Islet precursor cell (in vitro differentiated cells): ENCODE data around the gene CLIC4.
A peak's percentile ranks its signal among the peaks of the same experiment; 100 is the strongest.
"Not testable (repeated sequence)": the region's sequence is repeated elsewhere in the genome, so short reads cannot be mapped to it uniquely, and the experiment has no call there.

Experiments used
- DNase-seq: peaks from one replicate; pipeline ENCODE4 v3.0.0-alpha.2; 2018

Gene CLIC4

GRCh38 chr1:24878775-24879742, 133.8 kb downstream of the CLIC4 start:
- DNase-seq, result peak; percentile 49

- DNase-seq, result no peak
Measured at GRCh38 chr1:24881034-24881433, 135.8 kb downstream of the CLIC4 start.

GRCh38 chr1:24884751-24885150, 139.5 kb downstream of the CLIC4 start:
- DNase-seq, result no peak

GRCh38 chr1:24886241-24886640, 141.0 kb downstream of the CLIC4 start:
- peak; percentile 31 for DNase-seq

- peak; percentile 17 for DNase-seq
Measured at GRCh38 chr1:24888061-24888970, 143.1 kb downstream of the CLIC4 start.

- peak; percentile 30 for DNase-seq
Measured at GRCh38 chr1:24888971-24889676, 143.9 kb downstream of the CLIC4 start.

- no peak for DNase-seq
Measured at GRCh38 chr1:24890887-24891286, 145.6 kb downstream of the CLIC4 start.

- not testable (repeated sequence) for DNase-seq
Measured at GRCh38 chr1:24891367-24891766, 146.1 kb downstream of the CLIC4 start.

GRCh38 chr1:24892188-24893153, 147.2 kb downstream of the CLIC4 start:
- DNase-seq, result peak; percentile 15

- DNase-seq, result peak; percentile 17
Measured at GRCh38 chr1:24893431-24893830, 148.2 kb downstream of the CLIC4 start.
